Nephron (organoid): ENCODE measurements around the gene VPS41.

Experiments
- H3K27ac Mint-ChIP-seq, 3 experiments: 2 replicates each; pipeline ENCODE4 v1.8.0; 2020; ENCODE audit warnings: mixed read lengths in 3 of 3, mild to moderate bottlenecking in 2 of 3, moderate library complexity in 1 of 3
- H3K27me3 Mint-ChIP-seq: 2 replicates; pipeline ENCODE4 v1.8.0; 2021; ENCODE audit warnings: low read depth, mild to moderate bottlenecking, moderate library complexity, mixed read lengths
- H3K36me3 Mint-ChIP-seq: 2 replicates; pipeline ENCODE4 v1.8.0; 2020; ENCODE audit warnings: low read depth, mixed read lengths
- H3K4me1 Mint-ChIP-seq: 2 replicates; pipeline ENCODE4 v1.8.0; 2020; ENCODE audit warnings: mixed read lengths
- H3K4me3 Mint-ChIP-seq, 3 experiments: 2 replicates each; pipeline ENCODE4 v1.8.0; 2020; ENCODE audit warnings: mild to moderate bottlenecking in 3 of 3, mixed read lengths in 3 of 3, moderate library complexity in 2 of 3
- H3K9me3 Mint-ChIP-seq: 2 replicates; pipeline ENCODE4 v1.8.0; 2020; ENCODE audit warnings: mixed read lengths
- CTCF ChIP-seq, 3 experiments: fragments of 200-600 bp; sonication (generic); IDR thresholded peaks; one replicate each; pipeline ENCODE4 v1.5.0; 2021; ENCODE audit warnings: antibody characterized with exemption in 3 of 3; ENCODE audit not compliant: unreplicated experiment in 3 of 3

The VPS41 gene

GRCh38 chr7:38796626-38797501 is 112.1 kb downstream of the VPS41 start:
- Mint-ChIP-seq H3K4me3 (no peak overlapping the region), H3K9me3 (no peaks in the 10 kb centered on the region), H3K27me3 (no peaks in the 10 kb centered on the region), H3K36me3 (peaks cover 7% of the 10 kb centered on the region), H3K27ac (no peak overlapping the region), H3K4me1 (no peaks in the 10 kb centered on the region)
- TF ChIP-seq CTCF (IDR thresholded peaks at IDR 0.05; ENCODE audit: unreplicated experiment in 3 of 3): peak; percentile 73 to 85 (median 82)

- TF ChIP-seq CTCF (IDR thresholded peaks at IDR 0.05; ENCODE audit: unreplicated experiment in 3 of 3): no peak
- H3K9me3 Mint-ChIP-seq: no peaks in the 10 kb centered on the region
- no peak overlapping the region for H3K27ac Mint-ChIP-seq
- no peaks in the 10 kb centered on the region for H3K27me3 Mint-ChIP-seq
- H3K4me3 Mint-ChIP-seq: no peak overlapping the region
- no peaks in the 10 kb centered on the region for H3K4me1 Mint-ChIP-seq
- H3K36me3 Mint-ChIP-seq: peaks cover 11% of the 10 kb centered on the region
Measured at GRCh38 chr7:38795593-38795992, 113.4 kb downstream of the VPS41 start.

- no peak for TF ChIP-seq CTCF (IDR thresholded peaks at IDR 0.05; ENCODE audit: unreplicated experiment in 3 of 3)
- Mint-ChIP-seq H3K4me3 (no peak overlapping the region), H3K9me3 (no peaks in the 10 kb centered on the region), H3K36me3 (peaks cover 13% of the 10 kb centered on the region), H3K4me1 (no peaks in the 10 kb centered on the region), H3K27me3 (no peaks in the 10 kb centered on the region), H3K27ac (no peak overlapping the region)
Measured at GRCh38 chr7:38781991-38782390, 127.0 kb downstream of the VPS41 start.

GRCh38 chr7:38777609-38778008 is 131.4 kb downstream of the VPS41 start:
- no peaks in the 10 kb centered on the region for H3K4me1 Mint-ChIP-seq
- H3K27ac Mint-ChIP-seq: no peak overlapping the region
- no peaks in the 10 kb centered on the region for H3K9me3 Mint-ChIP-seq
- no peak overlapping the region for H3K4me3 Mint-ChIP-seq
- peaks cover 35% of the 10 kb centered on the region for H3K36me3 Mint-ChIP-seq
- TF ChIP-seq CTCF (IDR thresholded peaks at IDR 0.05; ENCODE audit: unreplicated experiment in 3 of 3): no peak
- no peaks in the 10 kb centered on the region for H3K27me3 Mint-ChIP-seq

GRCh38 chr7:38775506-38776175 is 133.3 kb downstream of the VPS41 start:
- no peak overlapping the region for H3K27ac Mint-ChIP-seq
- no peaks in the 10 kb centered on the region for H3K27me3 Mint-ChIP-seq
- H3K36me3 Mint-ChIP-seq: peaks cover 36% of the 10 kb centered on the region
- H3K4me1 Mint-ChIP-seq: no peaks in the 10 kb centered on the region
- H3K9me3 Mint-ChIP-seq: no peaks in the 10 kb centered on the region
- no peak overlapping the region for H3K4me3 Mint-ChIP-seq
- TF ChIP-seq CTCF (IDR thresholded peaks at IDR 0.05; ENCODE audit: unreplicated experiment in 3 of 3): no peak
